Activated CD8-positive, alpha-beta T cell treated with anti-CD3 and anti-CD28 coated beads for 36 hours (primary cell): ENCODE data around the gene TCOF1. TPM values are rescaled to one million over a fixed set of nuclear protein-coding genes. Genes with fewer than 3 reads are reported as not detected.

ENCODE experiments used
- ATAC-seq: fragments of 200-7000 bp; cut with Tn5 transposase; one replicate; pipeline ENCODE4 v1.10.0; 2021; ENCODE audit warnings: mild to moderate bottlenecking, moderate library complexity
- CTCF ChIA-PET: fragments of 350-600 bp; sonication (Branson Sonifier 250); formaldehyde crosslinking; loops from one replicate; lab custom pipeline; 2021; ENCODE audit warnings: antibody characterized with exemption; lab: Charles Lee
- POLR2A ChIA-PET: fragments of 350-600 bp; sonication (Branson Sonifier 250); formaldehyde crosslinking; loops from one replicate; lab custom pipeline; 2021; ENCODE audit warnings: antibody characterized with exemption; lab: Charles Lee
- DNase-seq: peaks from one replicate; pipeline ENCODE4 v3.0.0-alpha.2; 2020
- H3K27ac Mint-ChIP-seq: one replicate; pipeline ENCODE4 v1.8.0; 2021; ENCODE audit warnings: mild to moderate bottlenecking, mixed read lengths
- H3K27me3 Mint-ChIP-seq: one replicate; pipeline ENCODE4 v1.8.0; 2021; ENCODE audit warnings: mixed read lengths
- H3K36me3 Mint-ChIP-seq: one replicate; pipeline ENCODE4 v1.8.0; 2021; ENCODE audit warnings: low read depth, mixed read lengths
- H3K4me1 Mint-ChIP-seq: one replicate; pipeline ENCODE4 v1.8.0; 2021; ENCODE audit warnings: low read depth, mixed read lengths
- H3K4me3 Mint-ChIP-seq: one replicate; pipeline ENCODE4 v1.8.0; 2021; ENCODE audit warnings: mild to moderate bottlenecking, moderate library complexity, mixed read lengths
- H3K9me3 Mint-ChIP-seq: one replicate; pipeline ENCODE4 v1.8.0; 2021; ENCODE audit warnings: mixed read lengths
- CTCF ChIP-seq: fragments of 200-600 bp; IDR thresholded peaks from one replicate; pipeline ENCODE4 v1.8.0; 2022; ENCODE audit warnings: antibody characterized with exemption, mild to moderate bottlenecking
- intact Hi-C: fragments of 100-400 bp; cut with micrococcal nuclease; formaldehyde crosslinking; loops from one replicate; pipeline ENCODE4 v1.10.0; 2022
- total RNA-seq, 2 experiments: library from RNA; stranded (reverse); gene quantifications; one replicate each; pipeline ENCODE4 v1.2.3, GENCODE V29; 2021

TCOF1 gene
- total RNA-seq, 2 experiments from 2014 or later, result 114 to 117 TPM

- no peak for TF ChIP-seq CTCF
- Mint-ChIP-seq H3K27me3 (no peaks in the 10 kb centered on the region), H3K4me1 (no peaks in the 10 kb centered on the region), H3K4me3 (no peak overlapping the region), H3K9me3 (no peaks in the 10 kb centered on the region), H3K36me3 (peaks cover 45% of the 10 kb centered on the region), H3K27ac (no peak overlapping the region)
- ATAC-seq, result no peak
- no peak for DNase-seq
- ChIA-PET POLR2A (interaction anchor here (0.6 to 7.1 kb wide), 9 partner anchors 9 to 41 kb away, joined by 3 to 57 read pairs (median 5); partner anchors contain the start of gene CD74), CTCF (interaction anchor here (0.8 to 5.8 kb wide), 8 partner anchors 12 to 50 kb away, joined by 3 to 43 read pairs (median 8); partner anchors contain the start of genes CD74 and RPS14)
- intact Hi-C loops, result loop anchor here (5.0 kb wide), 1 partner anchor 38 kb away; no protein-coding TSS in a partner anchor
Observed at GRCh38 chr5:150399524-150400211, 42.2 kb downstream of the TCOF1 start.

GRCh38 chr5:150400316-150401075 lies 43.0 kb downstream of the TCOF1 start:
- Mint-ChIP-seq H3K9me3 (no peaks in the 10 kb centered on the region), H3K27me3 (no peaks in the 10 kb centered on the region), H3K4me3 (no peak overlapping the region), H3K36me3 (peaks cover 43% of the 10 kb centered on the region), H3K27ac (peak overlapping the region; percentile 26), H3K4me1 (no peaks in the 10 kb centered on the region)
- DNase-seq, result no peak
- TF ChIP-seq CTCF, result no peak
- no peak for ATAC-seq
- CTCF ChIA-PET, result interaction anchor here (0.8 to 5.8 kb wide), 4 partner anchors 11 to 144 kb away, joined by 3 to 43 read pairs (median 22); partner anchors contain the start of gene CD74
- POLR2A ChIA-PET, result interaction anchor here (0.6 to 7.1 kb wide), 16 partner anchors 10 to 93 kb away, joined by 3 to 57 read pairs (median 4); partner anchors contain the start of genes CD74 and RPS14
- intact Hi-C loops, result loop anchor here (5.0 kb wide), 1 partner anchor 37 kb away; no protein-coding TSS in a partner anchor

- DNase-seq, result no peak
- intact Hi-C loops, result loop anchor here (5.0 kb wide), 1 partner anchor 36 kb away; no protein-coding TSS in a partner anchor
- CTCF ChIA-PET, result interaction anchor here (0.9 to 5.8 kb wide), 3 partner anchors 11 to 144 kb away, joined by 3 to 40 read pairs (median 3); partner anchors contain the start of gene CD74
- no peaks in the 10 kb centered on the region for H3K4me1 Mint-ChIP-seq
- H3K4me3 Mint-ChIP-seq, result no peak overlapping the region
- no peaks in the 10 kb centered on the region for H3K27me3 Mint-ChIP-seq
- peaks cover 41% of the 10 kb centered on the region for H3K36me3 Mint-ChIP-seq
- peak overlapping the region; percentile 31 for H3K27ac Mint-ChIP-seq
- POLR2A ChIA-PET, result interaction anchor here (0.6 to 7.1 kb wide), 13 partner anchors 10 to 93 kb away, joined by 3 to 57 read pairs (median 7); partner anchors contain the start of genes CD74 and RPS14
- ATAC-seq, result no peak
- TF ChIP-seq CTCF, result no peak
- H3K9me3 Mint-ChIP-seq, result no peaks in the 10 kb centered on the region
Observed at GRCh38 chr5:150401076-150401375, 43.5 kb downstream of the TCOF1 start.

- TF ChIP-seq CTCF, result no peak
- Mint-ChIP-seq H3K27ac (peak overlapping the region; percentile 31), H3K36me3 (peaks cover 38% of the 10 kb centered on the region), H3K9me3 (no peaks in the 10 kb centered on the region), H3K4me1 (no peaks in the 10 kb centered on the region), H3K27me3 (no peaks in the 10 kb centered on the region), H3K4me3 (no peak overlapping the region)
- ChIA-PET POLR2A (interaction anchor here (0.7 to 7.1 kb wide), 12 partner anchors 10 to 48 kb away, joined by 3 to 57 read pairs (median 6); partner anchors contain the start of genes CD74 and RPS14), CTCF (interaction anchor here (0.9 to 5.8 kb wide), 2 partner anchors 10 to 35 kb away, joined by 3 to 40 read pairs; partner anchors contain the start of gene CD74)
- ATAC-seq (no peak), DNase-seq (no peak)
- intact Hi-C loops, result loop anchor here (5.0 kb wide), 1 partner anchor 36 kb away; no protein-coding TSS in a partner anchor
Observed at GRCh38 chr5:150401376-150402228, 44.1 kb downstream of the TCOF1 start.
